CD4-positive, alpha-beta T cell (primary cell): ENCODE data around the gene SMOC2. TPM values are rescaled to one million over a fixed set of nuclear protein-coding genes. Genes with fewer than 3 reads are reported as not detected.

Source experiments
- ATAC-seq: fragments of 200-7000 bp; cut with Tn5 transposase; one replicate; pipeline ENCODE4 v1.10.0; 2022; ENCODE audit warnings: mild to moderate bottlenecking; ENCODE audit not compliant: poor library complexity
- CTCF ChIA-PET: fragments of 350-600 bp; sonication (Branson Sonifier 250); formaldehyde crosslinking; loops from one replicate; lab custom pipeline; 2021; ENCODE audit warnings: antibody characterized with exemption, inconsistent platforms; lab: Charles Lee
- POLR2A ChIA-PET: fragments of 350-600 bp; sonication (Branson Sonifier 250); formaldehyde crosslinking; loops from one replicate; lab custom pipeline; 2021; ENCODE audit warnings: antibody characterized with exemption, inconsistent platforms; lab: Charles Lee
- DNase-seq, 14 experiments: peaks; one replicate each; pipeline ENCODE4 v3.0.0-alpha.2; 2013 to 2020; ENCODE audit warnings: mixed read lengths in 2 of 14
- H3K27ac ChIP-seq, 2 donors: one replicate each; pipeline versions ENCODE4 v1.5.1 to v1.7.0; 2013; ENCODE audit warnings: low read length in 2 of 2, low read depth in 1 of 2, mild to moderate bottlenecking in 1 of 2
- H3K27me3 ChIP-seq, 2 experiments: 1 replicate in 1 of 2; 2 replicates in 1 of 2; pipeline versions ENCODE4 v1.6.1 to v1.7.0; 2013; ENCODE audit warnings: low read length in 2 of 2, control low read depth in 1 of 2, mild to moderate bottlenecking in 1 of 2, moderate library complexity in 1 of 2; ENCODE audit not compliant: insufficient read depth in 2 of 2, control insufficient read depth in 1 of 2
- H3K36me3 ChIP-seq: one replicate; pipeline ENCODE4 v1.6.1; 2013; ENCODE audit warnings: low read length, control low read depth; ENCODE audit not compliant: insufficient read depth
- H3K4me1 ChIP-seq: one replicate; pipeline ENCODE4 v1.6.1; 2013; ENCODE audit warnings: low read length, control low read depth; ENCODE audit not compliant: insufficient read depth
- H3K4me3 ChIP-seq: one replicate; pipeline ENCODE4 v1.5.1; 2013; ENCODE audit warnings: mild to moderate bottlenecking, low read length, moderate library complexity
- H3K9me3 ChIP-seq, 2 experiments: 1 replicate in 1 of 2; 2 replicates in 1 of 2; pipeline versions ENCODE4 v1.6.1 to v1.7.0; 2013; ENCODE audit warnings: low read length in 2 of 2, mild to moderate bottlenecking in 2 of 2, control low read depth in 1 of 2, moderate library complexity in 1 of 2; ENCODE audit not compliant: control insufficient read depth in 1 of 2, insufficient read depth in 1 of 2
- H3K27ac Mint-ChIP-seq: one replicate; pipeline ENCODE4 v1.8.0; 2020; ENCODE audit warnings: mixed read lengths
- H3K27me3 Mint-ChIP-seq: one replicate; pipeline ENCODE4 v1.8.0; 2021; ENCODE audit warnings: mixed read lengths
- H3K36me3 Mint-ChIP-seq: one replicate; pipeline ENCODE4 v1.8.0; 2021; ENCODE audit warnings: low read depth, mixed read lengths
- H3K4me1 Mint-ChIP-seq: one replicate; pipeline ENCODE4 v1.8.0; 2021; ENCODE audit warnings: low read depth, mixed read lengths
- H3K4me3 Mint-ChIP-seq: one replicate; pipeline ENCODE4 v1.8.0; 2020; ENCODE audit warnings: mild to moderate bottlenecking, mixed read lengths
- H3K9me3 Mint-ChIP-seq: one replicate; pipeline ENCODE4 v1.8.0; 2020; ENCODE audit warnings: mixed read lengths
- CTCF ChIP-seq: fragments of 200-600 bp; IDR thresholded peaks from one replicate; pipeline ENCODE4 v1.8.0; 2022; ENCODE audit warnings: antibody characterized with exemption, mild to moderate bottlenecking
- intact Hi-C, 2 experiments: fragments of 100-400 bp; cut with DNase I in 1 of 2; cut with micrococcal nuclease in 1 of 2; formaldehyde crosslinking; loops; one replicate each; pipeline versions ENCODE4 v1.15.1 to v1.9.0; 2023 to 2025; cut with DNase I, micrococcal nuclease
- total RNA-seq, 174 experiments: library from RNA in 2 of 174; stranded (reverse) in 2 of 174; gene quantifications; one replicate each; pipeline ENCODE4 v1.2.3 and lab custom pipeline; 2021 to 2026

The SMOC2 gene
- total RNA-seq, 2 experiments from 2014 or later: not detected

- H3K4me1 ChIP-seq: no peaks in the 10 kb centered on the region
- H3K27me3 ChIP-seq: no peaks in the 10 kb centered on the region
- POLR2A ChIA-PET: no interaction called here
- no peak for TF ChIP-seq CTCF
- no peak overlapping the region for H3K4me3 Mint-ChIP-seq
- H3K27ac Mint-ChIP-seq: no peak overlapping the region
- no peak overlapping the region for H3K4me3 ChIP-seq
- no peaks in the 10 kb centered on the region for H3K36me3 ChIP-seq
- CTCF ChIA-PET: no interaction called here
- H3K27me3 Mint-ChIP-seq: peaks cover 7% of the 10 kb centered on the region
- ATAC-seq (no peak), DNase-seq (no peak)
- H3K4me1 Mint-ChIP-seq: no peaks in the 10 kb centered on the region
- intact Hi-C loops: no loop called here
- peaks cover 11% of the 10 kb centered on the region for H3K9me3 Mint-ChIP-seq
- H3K36me3 Mint-ChIP-seq: no peaks in the 10 kb centered on the region
- no peak overlapping the region for H3K27ac ChIP-seq
- peaks cover 3 to 4% of the 10 kb centered on the region in 2 experiments for H3K9me3 ChIP-seq
These were observed 39.5 kb downstream of the SMOC2 start for GRCh38 chr6:168480481-168480880.

GRCh38 chr6:168485818-168486217, 44.8 kb downstream of the SMOC2 start:
- Histone ChIP-seq H3K4me3 (no peak overlapping the region), H3K27me3 (peaks cover 3 to 4% of the 10 kb centered on the region in 2 experiments), H3K27ac (no peak overlapping the region), H3K4me1 (no peaks in the 10 kb centered on the region), H3K9me3 (no peaks in the 10 kb centered on the region), H3K36me3 (no peaks in the 10 kb centered on the region)
- CTCF ChIA-PET: no interaction called here
- Mint-ChIP-seq H3K9me3 (peaks cover 2% of the 10 kb centered on the region), H3K27me3 (peaks cover 5% of the 10 kb centered on the region), H3K4me1 (no peaks in the 10 kb centered on the region), H3K4me3 (no peak overlapping the region), H3K27ac (no peak overlapping the region), H3K36me3 (no peaks in the 10 kb centered on the region)
- no peak for TF ChIP-seq CTCF
- ATAC-seq (no peak), DNase-seq (no peak)
- POLR2A ChIA-PET: no interaction called here
- intact Hi-C loops: no loop called here

- Mint-ChIP-seq H3K27me3 (peaks cover 5% of the 10 kb centered on the region), H3K9me3 (no peaks in the 10 kb centered on the region), H3K27ac (no peak overlapping the region), H3K36me3 (no peaks in the 10 kb centered on the region), H3K4me1 (no peaks in the 10 kb centered on the region), H3K4me3 (no peak overlapping the region)
- Histone ChIP-seq H3K9me3 (no peaks in the 10 kb centered on the region), H3K27ac (no peak overlapping the region), H3K4me1 (no peaks in the 10 kb centered on the region), H3K4me3 (no peak overlapping the region), H3K27me3 (peaks cover 3 to 4% of the 10 kb centered on the region in 2 experiments), H3K36me3 (no peaks in the 10 kb centered on the region)
- ChIA-PET CTCF (no interaction called here), POLR2A (no interaction called here)
- no peak for TF ChIP-seq CTCF
- ATAC-seq (no peak), DNase-seq (no peak)
- intact Hi-C loops: no loop called here
These were observed 49.8 kb downstream of the SMOC2 start for GRCh38 chr6:168490757-168491156.
